ENCODE results near the gene NMRAL1. TPM values are rescaled to one million over a fixed set of nuclear protein-coding genes. Genes with fewer than 3 reads are reported as not detected.

NMRAL1 gene
- polyA plus RNA-seq, 3 donors, result 45.0 to 49.8 (median 48.8) TPM

- no peak for DNase-seq
Observed at GRCh38 chr16:4472880-4473279, 1.5 kb downstream of the NMRAL1 start.

GRCh38 chr16:4471869-4472268 is 2.6 kb downstream of the NMRAL1 start:
- no peak for DNase-seq

- DNase-seq, result no peak
Observed at GRCh38 chr16:4468972-4469371, 5.5 kb downstream of the NMRAL1 start.

GRCh38 chr16:4467916-4468315 is 6.5 kb downstream of the NMRAL1 start:
- DNase-seq, result no peak

- no peak for DNase-seq
Observed at GRCh38 chr16:4465977-4466779, 8.2 kb downstream of the NMRAL1 start.

- no peak for DNase-seq
Observed at GRCh38 chr16:4463522-4464163, 10.8 kb downstream of the NMRAL1 start.

- DNase-seq, result no peak
Observed at GRCh38 chr16:4461250-4462085, 13.0 kb downstream of the NMRAL1 start.

GRCh38 chr16:4460936-4461249 is 13.5 kb downstream of the NMRAL1 start:
- DNase-seq, result no peak

- DNase-seq, result no peak
Observed at GRCh38 chr16:4455951-4456350, 18.5 kb downstream of the NMRAL1 start.

- no peak for DNase-seq
Observed at GRCh38 chr16:4455081-4455480, 19.3 kb downstream of the NMRAL1 start.

- DNase-seq, result no peak
Observed at GRCh38 chr16:4454623-4455022, 19.8 kb downstream of the NMRAL1 start.

- no peak for DNase-seq
Observed at GRCh38 chr16:4452674-4453073, 21.8 kb downstream of the NMRAL1 start.

GRCh38 chr16:4450931-4451519 is 23.4 kb downstream of the NMRAL1 start:
- no peak for DNase-seq

- no peak for DNase-seq
Observed at GRCh38 chr16:4450430-4450829, 24.0 kb downstream of the NMRAL1 start.

- no peak for DNase-seq
Observed at GRCh38 chr16:4443986-4444385, 30.4 kb downstream of the NMRAL1 start.

- no peak for DNase-seq
Observed at GRCh38 chr16:4443271-4443670, 31.2 kb downstream of the NMRAL1 start.

GRCh38 chr16:4442371-4442770 is 32.1 kb downstream of the NMRAL1 start:
- no peak for DNase-seq

GRCh38 chr16:4437366-4437765 is 37.1 kb downstream of the NMRAL1 start:
- no peak for DNase-seq

- DNase-seq, result no peak
Observed at GRCh38 chr16:4435337-4436067, 38.9 kb downstream of the NMRAL1 start.

GRCh38 chr16:4433914-4434787 is 40.3 kb downstream of the NMRAL1 start:
- no peak for DNase-seq

GRCh38 chr16:4433228-4433627 is 41.2 kb downstream of the NMRAL1 start:
- DNase-seq, result no peak
